Keratinocyte (primary cell): ENCODE measurements around the gene ADAMTS9.

Source experiments
- CTCF ChIP-seq, 3 experiments: IDR thresholded peaks in 1 of 3; conservative IDR thresholded peaks in 1 of 3; optimal IDR thresholded peaks in 1 of 3; 2 replicates in 2 of 3; 3 replicates in 1 of 3; pipeline versions ENCODE3 to v1.5.1; 2011; ENCODE audit warnings: low read length in 3 of 3, mild to moderate bottlenecking in 3 of 3, moderate library complexity in 2 of 3, control low read depth in 1 of 3, inconsistent platforms in 1 of 3; ENCODE audit not compliant: insufficient read depth in 2 of 3; ENCODE audit errors: extremely low read depth in 1 of 3
- EZH2 ChIP-seq: IDR thresholded peaks from one replicate; pipeline ENCODE4 v1.6.1; 2012; ENCODE audit warnings: inconsistent platforms, mild to moderate bottlenecking, low read length, moderate library complexity

GRCh38 chr3:64685800-64686445 lies 1.9 kb downstream of the ADAMTS9 start:
- TF ChIP-seq CTCF (optimal IDR thresholded peaks at IDR 0.05 in 1 of 3, IDR thresholded peaks at IDR 0.05 in 1 of 3, conservative IDR thresholded peaks at IDR 0.05 in 1 of 3; ENCODE audit: extremely low read depth in 1 of 3, insufficient read depth in 2 of 3, low read length in 3 of 3) (peak in 2 of 3 experiments; percentile 60 to 74), EZH2 (no peak)
